RKO (cell line): Measurements from ENCODE around the gene LPP.

Source experiments
- DNase-seq: peaks from one replicate; pipeline ENCODE4 v3.0.0-alpha.2; 2016; ENCODE audit warnings: low spot score

The LPP gene

GRCh38 chr3:188335656-188336055 is 181.7 kb downstream of the LPP start:
- DNase-seq: no peak

GRCh38 chr3:188336178-188336577 is 182.2 kb downstream of the LPP start:
- no peak for DNase-seq

- no peak for DNase-seq
Measured at GRCh38 chr3:188337232-188337631, 183.3 kb downstream of the LPP start.

- DNase-seq: no peak
Measured at GRCh38 chr3:188338086-188338485, 184.1 kb downstream of the LPP start.

- DNase-seq: no peak
Measured at GRCh38 chr3:188339410-188340295, 185.7 kb downstream of the LPP start.

- no peak for DNase-seq
Measured at GRCh38 chr3:188341501-188341900, 187.5 kb downstream of the LPP start.

GRCh38 chr3:188342991-188343732 is 189.2 kb downstream of the LPP start:
- no peak for DNase-seq

- no peak for DNase-seq
Measured at GRCh38 chr3:188343894-188344293, 189.9 kb downstream of the LPP start.

GRCh38 chr3:188345223-188345622 is 191.3 kb downstream of the LPP start:
- DNase-seq: no peak

GRCh38 chr3:188348435-188349244 is 194.7 kb downstream of the LPP start:
- peak; percentile 22 for DNase-seq

GRCh38 chr3:188349351-188349901 is 195.5 kb downstream of the LPP start:
- DNase-seq: no peak

GRCh38 chr3:188349933-188350332 is 196.0 kb downstream of the LPP start:
- no peak for DNase-seq

GRCh38 chr3:188350961-188351360 is 197.0 kb downstream of the LPP start:
- DNase-seq: no peak

GRCh38 chr3:188351648-188352047 is 197.7 kb downstream of the LPP start:
- no peak for DNase-seq

GRCh38 chr3:188352196-188352927 is 198.4 kb downstream of the LPP start:
- DNase-seq: no peak

GRCh38 chr3:188353426-188353825 is 199.5 kb downstream of the LPP start:
- no peak for DNase-seq

- no peak for DNase-seq
Measured at GRCh38 chr3:188358787-188359493, 205.0 kb downstream of the LPP start.

GRCh38 chr3:188360364-188360881 is 206.5 kb downstream of the LPP start:
- DNase-seq: no peak

GRCh38 chr3:188361888-188362287 is 207.9 kb downstream of the LPP start:
- no peak for DNase-seq

GRCh38 chr3:188362405-188362831 is 208.5 kb downstream of the LPP start:
- DNase-seq: peak; percentile 43
